Dedifferentiated amniotic fluid mesenchymal stem cell (primary cell): ENCODE results near the gene HMGCL.
"Not testable (repeated sequence)": the region's sequence is repeated elsewhere in the genome, so short reads cannot be mapped to it uniquely, and the experiment has no call there.

Experiments
- DNase-seq: peaks from one replicate; pipeline ENCODE4 v3.0.0-alpha.2; 2016; ENCODE audit errors: extremely low spot score

Gene HMGCL

DNA sequence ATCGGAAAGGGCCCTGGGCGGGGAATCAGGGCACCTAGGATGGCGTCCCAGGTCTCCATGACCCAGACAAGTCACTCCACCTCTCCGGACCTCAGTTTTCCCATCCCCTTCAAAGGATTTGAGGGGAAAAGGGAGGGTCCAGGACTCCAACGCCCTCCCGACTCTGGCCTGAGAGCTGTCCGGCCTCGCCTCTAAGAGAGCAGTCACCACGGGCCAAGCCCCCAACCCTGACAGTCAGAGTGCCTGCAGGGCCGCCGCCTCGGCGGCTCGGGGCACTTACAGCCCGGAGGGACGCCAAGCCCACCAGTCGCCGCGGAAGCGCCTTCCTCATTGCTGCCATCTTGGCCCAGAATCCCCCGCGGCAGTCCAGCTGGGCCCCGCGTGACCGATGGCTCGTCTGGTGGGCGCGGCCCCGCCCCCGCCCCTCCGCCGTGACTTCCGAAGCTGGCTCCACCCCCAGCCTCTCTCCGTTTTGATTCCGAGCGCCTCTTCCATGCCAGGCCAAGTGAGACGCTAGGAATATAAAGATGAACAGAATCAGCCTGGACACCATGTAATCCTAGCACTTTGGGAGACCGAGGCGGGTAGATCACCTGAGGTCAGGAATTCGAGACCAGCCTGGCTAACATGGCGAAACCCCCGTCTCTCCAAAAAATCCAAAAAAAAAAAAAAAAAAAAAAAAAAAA, at the start of gene HMGCL:
HMGCL (minus strand) TSS at position 354 of the 686 bp plus-strand sequence; CDS start at position 340, 14 bp downstream.
- peak; percentile 88 for DNase-seq

DNA sequence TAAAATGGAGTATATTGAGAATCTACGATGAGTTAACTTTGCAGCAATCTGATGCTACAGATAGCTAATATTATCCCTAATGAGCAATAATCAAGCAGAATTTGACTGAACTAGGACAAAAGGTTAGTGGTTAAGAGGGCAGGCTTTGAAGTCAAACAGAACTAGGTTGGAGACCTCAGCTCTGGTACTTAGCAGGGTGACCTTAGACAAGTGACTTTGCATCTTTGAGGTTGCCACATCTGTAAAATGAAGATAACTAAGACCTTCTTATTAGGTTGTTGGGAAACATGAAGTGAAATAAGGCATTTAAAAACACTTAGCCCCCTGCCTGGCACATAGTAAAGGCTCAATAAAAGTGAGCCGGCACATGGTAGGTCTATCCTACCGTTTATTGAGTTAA, 47.2 kb upstream of the HMGCL start:
- no peak for DNase-seq

DNA sequence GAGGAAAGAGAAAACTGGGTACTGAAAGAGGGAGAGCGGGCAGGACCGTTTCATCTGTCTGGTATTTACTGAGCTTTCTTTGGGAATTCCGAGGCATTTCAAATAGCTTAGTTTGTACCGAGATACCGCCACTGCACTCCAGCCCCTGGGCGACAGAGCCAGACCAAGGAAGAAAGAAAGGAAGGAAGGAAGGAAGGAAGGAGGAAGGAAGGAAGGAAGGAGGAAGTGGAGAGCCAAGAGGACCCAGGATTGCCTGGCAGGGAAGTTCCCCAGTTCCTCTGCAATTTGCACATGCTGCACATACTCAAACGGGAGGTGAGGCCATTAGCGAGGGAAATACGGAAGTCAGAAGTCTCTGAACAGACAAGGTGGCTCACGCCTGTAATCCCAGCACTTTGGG, 43.8 kb upstream of the HMGCL start:
- DNase-seq, result no peak

DNA sequence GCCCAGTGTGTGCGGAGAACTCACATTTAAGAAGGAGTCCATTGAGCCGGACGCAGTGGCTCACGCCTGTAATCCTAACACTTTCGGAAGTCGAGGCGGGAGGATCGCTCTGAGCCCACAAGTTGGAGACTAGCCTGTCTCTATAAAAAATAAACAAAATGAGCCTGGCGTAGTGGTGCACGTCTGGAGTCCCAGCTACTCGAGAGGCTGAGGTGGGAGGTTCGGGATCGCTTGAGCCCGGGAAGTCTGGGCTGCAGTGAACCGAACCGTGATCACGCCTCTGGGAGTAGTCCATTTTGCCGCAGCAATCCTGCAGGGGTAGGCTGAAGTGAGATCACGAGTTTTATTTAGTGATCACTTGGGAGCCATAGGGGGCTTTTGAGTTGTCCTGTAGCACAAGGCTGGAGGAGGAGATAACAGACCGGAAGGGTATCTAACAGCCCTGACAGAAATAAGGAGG, 43.4 kb upstream of the HMGCL start:
- DNase-seq, result no peak

DNA sequence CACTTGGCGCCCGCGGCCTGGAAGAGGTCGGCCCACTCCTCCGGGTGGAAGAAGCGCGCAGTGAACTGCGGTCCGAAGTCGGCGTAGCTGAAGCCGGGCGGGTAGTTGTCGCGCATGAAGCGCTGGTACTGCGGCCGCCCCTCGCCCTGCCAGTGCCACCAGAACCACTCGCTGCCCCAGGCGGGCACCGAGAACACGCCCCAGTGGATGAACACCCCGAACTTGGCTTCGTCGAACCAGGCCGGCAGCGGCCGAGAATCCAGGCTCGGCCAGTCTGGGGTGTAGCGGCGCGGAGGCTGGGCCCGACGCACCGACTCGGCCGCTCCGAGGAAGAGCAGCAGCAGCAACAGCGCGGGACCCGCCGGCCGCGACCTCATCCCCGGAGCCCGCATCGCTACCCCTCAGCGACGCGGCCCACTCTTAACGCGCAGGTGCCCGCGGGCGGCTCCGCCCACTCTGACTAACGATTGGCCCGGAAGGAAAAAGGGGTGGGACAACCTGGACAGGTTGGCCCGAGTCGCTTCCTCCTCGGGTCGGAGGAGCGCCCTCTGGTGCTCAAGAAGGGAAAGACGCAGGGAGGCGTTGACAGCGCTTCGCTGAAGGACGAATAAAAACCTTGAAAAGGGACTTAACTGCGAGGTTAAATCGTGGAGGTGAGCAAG, 42.8 kb upstream of the HMGCL start, which contains the start of gene FUCA1:
FUCA1 (minus strand) TSS at position 396 of the 662 bp plus-strand sequence; CDS start at position 392, 4 bp downstream.
- DNase-seq, result peak; percentile 84

DNA sequence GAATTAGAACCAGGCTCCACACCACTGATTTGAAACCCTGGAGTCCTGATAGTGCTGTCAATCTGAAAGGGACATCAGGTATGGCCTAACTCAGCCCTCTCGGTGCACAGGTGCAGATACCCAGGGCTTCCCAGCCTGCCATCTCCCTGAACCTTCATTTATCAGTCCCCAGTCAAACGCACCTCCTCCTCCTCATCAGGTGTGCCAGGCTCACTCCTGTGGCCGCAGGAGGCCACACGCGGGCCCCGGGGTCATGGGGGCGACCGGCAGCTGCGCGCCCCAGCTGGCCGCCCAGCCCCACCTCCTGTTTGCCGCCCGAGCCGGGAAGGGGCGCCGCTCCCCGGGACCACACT, 42.3 kb upstream of the HMGCL start:
- DNase-seq, result no peak

DNA sequence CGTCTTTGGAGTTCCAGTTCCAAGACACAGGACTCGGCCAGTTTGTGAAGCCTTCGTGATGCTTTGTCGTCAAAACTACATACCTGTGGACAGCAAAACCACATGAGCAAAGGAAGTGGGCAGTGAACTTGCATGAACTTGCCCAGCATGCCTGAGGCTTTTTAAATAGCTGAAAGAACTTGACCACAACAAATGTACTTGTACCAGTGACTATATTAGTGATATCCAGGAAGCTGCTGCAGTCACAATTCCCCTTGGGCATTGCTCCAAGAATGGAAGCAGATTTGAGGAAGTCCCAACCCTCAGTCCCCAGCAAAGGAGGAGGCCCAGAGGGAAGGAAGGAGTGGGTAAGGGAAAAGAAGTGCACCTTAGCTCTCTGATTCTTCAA, 40.3 kb upstream of the HMGCL start:
- DNase-seq, result no peak

DNA sequence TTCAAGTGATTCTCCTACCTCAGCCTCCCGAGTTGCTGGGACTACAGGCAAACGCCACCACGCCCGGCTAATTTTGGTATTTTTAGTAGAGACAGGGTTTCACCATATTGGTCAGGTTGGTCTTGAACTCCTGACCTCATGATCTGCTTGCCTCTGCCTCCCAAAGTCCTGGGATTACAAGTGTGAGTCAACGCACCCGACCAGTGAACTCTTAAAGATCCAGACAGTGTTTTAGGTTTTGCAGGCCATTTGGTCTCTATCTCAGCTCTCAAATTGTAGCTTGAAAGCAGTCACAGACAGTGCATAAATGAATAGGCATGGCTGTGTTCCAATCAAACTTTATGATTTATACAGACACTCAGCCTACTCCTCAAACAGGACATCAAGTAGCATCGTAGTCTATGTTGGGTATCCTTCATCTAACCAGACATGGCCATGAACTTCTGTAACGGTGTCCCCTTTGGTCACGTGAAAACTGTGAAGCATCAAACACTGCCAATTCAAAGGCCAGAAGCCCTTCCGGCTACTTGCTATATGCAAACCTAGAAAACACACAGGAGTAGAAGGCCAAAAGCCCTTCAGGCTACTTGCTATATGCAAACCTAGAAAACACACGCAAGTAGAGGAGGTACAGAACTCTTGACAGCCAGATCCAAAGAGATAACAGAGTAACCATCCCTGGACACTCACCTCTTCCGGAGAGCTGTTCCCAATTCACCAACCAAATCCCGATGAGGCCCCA, 39.7 kb upstream of the HMGCL start:
- DNase-seq, result no peak

DNA sequence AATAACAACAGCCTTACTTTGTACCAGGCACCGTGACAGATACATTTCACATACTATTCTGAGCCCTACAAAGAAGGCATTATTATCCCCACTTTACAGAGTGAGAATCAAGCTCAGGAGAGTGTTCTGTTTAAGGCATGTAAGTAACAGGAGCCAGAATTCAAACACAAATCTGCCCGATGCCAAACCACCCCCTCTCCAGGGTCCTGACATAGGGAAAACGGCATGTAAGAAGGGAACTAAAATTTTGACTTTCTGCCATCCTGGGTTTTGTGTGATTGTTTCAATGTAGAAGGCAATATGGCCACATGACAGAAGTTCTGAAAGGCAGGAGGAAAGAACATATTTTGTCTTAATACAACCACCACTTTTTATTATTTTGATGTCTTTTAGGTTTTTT, 37.4 kb upstream of the HMGCL start:
- no peak for DNase-seq

DNA sequence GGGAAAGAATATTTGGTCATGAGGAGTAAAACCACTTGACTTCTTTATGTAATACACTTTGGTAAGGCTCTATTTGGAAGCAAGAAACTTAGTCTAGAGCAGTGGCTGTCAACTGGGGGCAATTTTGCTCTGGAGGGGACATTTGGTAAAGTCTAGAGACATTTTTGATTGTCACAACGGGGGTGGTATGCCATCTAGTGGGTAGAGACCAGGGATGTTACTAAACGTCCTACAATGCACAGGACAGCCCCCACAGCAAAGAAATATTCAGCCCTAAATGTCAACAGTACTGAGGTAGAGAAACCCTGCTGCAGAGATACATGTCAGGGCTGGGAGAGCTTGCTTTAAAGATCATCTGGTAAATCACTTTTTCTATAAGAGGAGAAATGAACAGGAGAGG, 29.3 kb upstream of the HMGCL start:
- no peak for DNase-seq

DNA sequence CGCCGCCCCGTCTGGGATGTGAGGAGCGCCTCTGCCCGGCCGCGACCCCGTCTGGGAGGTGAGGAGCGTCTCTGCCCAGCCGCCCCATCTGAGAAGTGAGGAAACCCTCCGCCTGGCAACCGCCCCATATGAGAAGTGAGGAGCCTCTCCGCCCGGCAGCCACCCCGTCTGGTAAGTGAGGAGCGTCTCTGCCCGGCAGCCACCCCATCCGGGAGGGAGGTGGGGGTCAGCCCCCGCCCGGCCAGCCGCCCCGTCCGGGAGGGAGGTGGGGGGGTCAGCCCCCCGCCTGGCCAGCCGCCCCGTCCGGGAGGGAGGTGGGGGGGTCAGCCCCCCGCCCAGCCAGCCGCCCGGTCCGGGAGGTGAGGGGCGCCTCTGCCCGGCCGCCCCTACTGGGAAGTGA, 27.9 kb upstream of the HMGCL start:
- not testable (repeated sequence) for DNase-seq

DNA sequence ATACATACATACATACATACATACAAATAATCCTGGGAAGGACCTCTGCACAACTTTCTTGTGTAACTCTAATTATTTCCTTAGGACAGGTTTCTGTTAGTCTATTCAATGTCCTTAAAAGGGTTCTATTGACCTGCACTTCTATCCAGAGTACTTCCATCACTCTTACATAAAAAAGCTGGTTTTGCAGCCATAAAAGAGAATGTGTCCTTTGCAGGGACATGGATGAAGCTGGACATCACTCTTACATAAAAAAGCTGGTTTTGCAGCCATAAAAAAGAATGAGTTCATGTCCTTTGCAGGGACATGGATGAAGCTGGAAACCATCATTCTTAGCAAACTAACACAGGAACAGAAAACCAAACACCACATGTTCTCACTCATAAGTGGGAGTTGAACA, 26.2 kb upstream of the HMGCL start:
- DNase-seq, result not testable (repeated sequence)

DNA sequence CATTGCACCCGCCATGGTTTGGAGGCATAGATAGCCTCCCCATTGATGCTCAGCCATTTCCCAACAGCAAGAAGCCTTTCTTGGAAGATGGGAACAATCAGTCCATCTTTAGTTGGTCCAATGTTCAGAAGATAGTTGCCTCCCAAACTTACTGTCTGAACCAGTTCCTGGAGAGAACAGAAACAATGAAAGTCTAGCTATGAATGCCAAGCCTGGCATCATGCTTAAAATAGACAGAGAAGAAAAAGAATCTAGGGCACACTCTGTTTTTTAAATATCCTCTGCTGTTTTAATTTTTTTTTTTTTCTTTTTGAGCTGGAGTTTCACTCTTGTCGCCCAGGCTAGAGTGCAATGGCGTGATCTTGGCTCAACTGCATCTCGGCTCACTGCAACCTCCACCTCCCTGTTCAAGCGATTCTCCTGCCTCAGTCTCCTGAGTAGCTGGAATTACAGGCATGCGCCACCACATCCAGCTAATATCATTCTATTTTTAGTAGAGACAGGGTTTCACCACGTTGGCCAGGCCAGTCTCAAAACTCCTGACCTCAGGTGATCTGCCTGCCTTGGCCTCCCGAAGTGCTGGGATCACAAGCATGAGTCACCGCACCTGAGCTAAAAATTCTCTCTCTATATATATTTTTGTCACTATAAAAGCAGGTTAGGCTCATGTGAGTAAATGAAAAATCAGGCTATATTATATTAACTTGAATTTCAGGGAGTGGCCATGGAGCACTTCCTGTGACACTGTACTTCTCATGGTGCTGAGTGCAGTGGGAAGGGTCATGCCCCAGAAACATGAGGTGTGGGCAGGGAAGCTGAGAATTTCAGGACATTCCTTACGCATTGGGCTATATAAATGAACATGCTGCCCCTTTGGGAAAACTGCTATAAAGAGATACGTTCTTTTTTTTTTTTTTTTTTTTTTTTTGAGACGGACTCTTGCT, 23.7 kb upstream of the HMGCL start:
- no peak for DNase-seq

DNA sequence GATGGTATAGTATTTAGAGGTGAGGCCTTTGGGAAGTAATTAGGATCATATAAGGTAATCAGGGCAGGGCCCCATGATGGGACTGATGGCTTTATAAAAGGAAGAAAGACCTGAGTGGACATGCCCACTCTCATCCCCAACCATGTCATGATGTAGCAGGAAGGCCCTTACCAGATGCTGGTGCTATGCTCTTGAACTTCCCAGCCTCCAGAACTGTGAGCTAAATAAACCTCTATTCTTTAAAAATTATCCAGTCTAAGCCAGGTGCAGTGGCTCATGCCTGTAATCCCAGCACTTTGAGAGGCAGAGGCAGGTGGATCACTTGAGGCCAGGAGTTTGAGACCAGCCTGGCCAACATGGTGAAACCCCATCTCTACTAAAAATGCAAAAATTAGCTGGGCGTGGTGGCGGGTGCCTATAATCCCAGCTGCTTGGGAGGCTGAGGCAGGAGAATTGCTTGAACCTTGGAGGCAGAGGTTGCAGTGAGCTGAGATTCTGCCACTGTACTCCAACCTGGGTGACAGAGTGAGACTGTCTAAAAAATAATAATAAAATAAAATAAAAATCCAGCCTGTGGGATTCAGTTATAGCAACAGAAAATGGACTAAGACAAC, 22.4 kb upstream of the HMGCL start:
- DNase-seq, result not testable (repeated sequence)

DNA sequence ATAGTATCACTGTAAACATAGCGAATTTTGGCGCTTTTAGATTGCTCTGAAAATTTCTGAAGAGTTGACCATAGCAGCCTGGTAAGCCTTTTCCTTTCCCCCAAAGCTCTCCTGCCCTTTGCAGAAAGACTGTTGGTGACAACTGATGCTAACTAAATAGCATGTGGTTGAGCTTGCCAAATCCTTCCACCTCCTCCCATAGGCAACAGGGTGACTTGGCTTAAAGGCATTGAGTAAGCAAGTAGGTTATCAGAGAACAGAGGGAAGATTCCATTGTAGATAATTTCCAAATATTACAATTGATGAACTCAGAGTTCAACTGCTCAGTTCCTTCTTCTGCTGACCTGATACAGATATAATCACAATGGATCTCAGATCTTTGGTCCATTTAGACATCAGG, 19.9 kb upstream of the HMGCL start:
- no peak for DNase-seq

DNA sequence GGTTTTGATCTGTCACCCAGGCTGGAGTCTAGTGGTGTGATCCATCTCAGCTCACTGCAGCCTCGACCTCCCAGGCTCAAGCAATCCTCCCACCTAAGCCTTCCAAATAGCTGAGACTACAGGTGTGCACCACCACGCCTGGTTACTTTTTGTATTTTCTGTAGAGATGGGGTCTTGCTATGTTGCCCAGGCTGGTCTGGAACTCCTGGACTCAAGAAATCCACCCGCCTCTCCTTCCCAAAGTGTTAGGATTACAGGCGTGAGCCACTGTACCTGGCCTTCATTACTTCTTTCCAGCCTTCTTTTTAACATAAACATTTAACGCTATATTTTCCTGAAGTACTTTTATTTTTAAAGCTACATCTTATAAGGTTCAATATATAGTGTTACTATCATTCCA, 18.4 kb upstream of the HMGCL start:
- no peak for DNase-seq

DNA sequence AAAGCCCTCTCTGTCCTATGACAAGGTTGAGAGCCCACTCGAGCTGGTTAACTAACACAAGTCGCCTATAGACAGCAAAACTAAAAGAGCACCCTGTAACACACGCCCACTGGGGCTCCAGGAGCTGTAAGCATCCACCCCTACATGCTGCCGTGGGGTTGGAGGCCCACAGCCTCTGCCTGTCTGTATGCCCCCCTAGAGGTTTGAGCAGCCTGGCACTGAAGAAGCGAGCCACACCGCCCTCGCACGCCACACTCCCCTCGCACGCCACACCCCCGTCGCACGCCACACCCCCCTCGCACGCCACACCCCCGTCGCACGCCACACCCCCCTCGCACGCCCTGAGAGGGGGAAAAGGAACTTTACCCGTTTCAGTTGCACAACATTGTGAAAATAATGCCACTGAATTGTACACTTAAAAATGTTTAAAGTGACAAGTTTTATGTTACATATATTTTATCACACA, 13.2 kb upstream of the HMGCL start:
- peak; percentile 31 for DNase-seq

DNA sequence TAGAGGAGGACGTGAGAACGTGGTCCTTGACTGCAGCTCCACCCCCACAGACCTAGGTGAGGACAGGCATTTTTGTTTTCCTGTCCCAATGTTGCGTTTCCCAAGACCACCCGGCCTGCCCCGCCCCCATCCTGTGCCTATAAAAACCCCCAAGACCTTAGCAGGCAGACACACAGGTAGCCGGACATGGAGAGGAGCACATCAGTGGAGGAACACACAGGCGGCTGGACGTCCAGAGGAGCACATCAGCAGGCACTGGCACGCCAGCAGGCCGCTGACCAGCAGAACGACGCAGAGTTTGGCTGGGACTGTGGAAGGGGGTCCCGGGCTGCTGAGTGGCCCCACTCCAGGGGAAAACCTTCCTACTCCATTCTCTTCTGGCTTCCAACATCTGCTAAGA, 12.7 kb upstream of the HMGCL start:
- DNase-seq, result no peak

DNA sequence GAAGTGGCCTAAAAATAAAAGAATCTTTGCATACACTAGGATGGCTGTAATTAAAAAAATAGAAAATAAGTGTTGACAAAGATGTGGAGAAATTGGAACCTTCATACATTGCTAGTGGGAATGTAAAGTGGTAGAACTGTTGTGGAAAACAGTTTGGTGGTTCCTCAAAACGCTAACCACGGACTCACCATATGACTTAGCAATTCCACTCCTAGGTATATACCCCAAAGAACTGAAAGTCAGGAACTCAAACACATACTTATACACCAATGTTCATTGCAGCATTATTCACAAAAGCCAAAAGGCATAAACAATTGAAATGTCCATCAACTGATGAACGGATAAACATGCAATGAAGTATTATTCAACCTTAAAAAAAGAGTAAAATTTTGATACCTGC, 10.8 kb upstream of the HMGCL start:
- DNase-seq, result no peak

DNA sequence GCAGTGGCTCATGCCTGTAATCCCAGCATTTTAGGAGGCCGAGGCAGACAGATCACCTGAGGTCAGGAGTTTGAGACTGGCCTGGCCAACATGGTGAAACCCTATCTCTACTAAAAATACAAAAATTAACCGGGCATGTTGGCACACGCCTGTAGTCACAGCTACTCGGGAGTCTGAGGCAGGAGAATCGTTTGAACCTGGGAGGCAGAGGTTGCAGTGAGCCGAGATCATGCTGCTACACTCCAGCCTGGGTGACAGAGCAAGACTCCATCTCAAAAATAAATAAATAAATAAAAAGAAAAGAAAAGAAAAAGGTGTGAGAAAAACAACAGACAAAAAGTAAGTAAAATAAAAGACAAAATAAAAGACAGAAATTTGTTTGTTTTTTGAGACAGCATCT, 8.9 kb upstream of the HMGCL start:
- not testable (repeated sequence) for DNase-seq

DNA sequence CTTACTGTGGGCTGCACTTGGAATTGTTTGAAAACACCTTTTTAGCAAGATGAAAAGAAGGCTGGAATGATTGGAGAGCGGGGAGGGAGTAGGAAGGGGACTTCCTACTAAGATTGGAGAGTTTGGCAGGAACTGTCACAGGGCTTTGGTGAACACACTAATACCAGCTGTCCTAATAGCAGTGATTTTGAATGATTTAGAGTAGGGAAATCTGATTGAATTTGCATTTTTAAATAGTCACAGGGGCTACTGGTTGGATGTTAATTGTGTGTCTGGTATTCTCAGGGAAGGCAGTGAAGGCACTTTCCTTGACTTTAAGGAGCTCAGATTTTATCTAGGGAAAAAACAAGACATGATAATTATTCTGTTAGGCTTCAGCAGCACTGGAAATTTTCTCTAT, 2.5 kb upstream of the HMGCL start:
- DNase-seq, result no peak
